HepG2 (cell line): ENCODE data around the gene SLC23A3. TPM values are rescaled to one million over a fixed set of nuclear protein-coding genes. Genes with fewer than 3 reads are reported as not detected.
A peak's percentile ranks its signal among the peaks of the same experiment; 100 is the strongest.

Experiments used
- AHDC1 ChIP-seq: sonication (generic); formaldehyde crosslinking; IDR thresholded peaks from 2 replicates; pipeline ENCODE4 v1.5.1; 2020; ENCODE audit warnings: mild to moderate bottlenecking, missing genetic modification reagents, borderline replicate concordance
- ATF2 ChIP-seq: sonication (generic); formaldehyde crosslinking; IDR thresholded peaks from 2 replicates; pipeline ENCODE4 v1.4.0; 2020; ENCODE audit warnings: missing genetic modification reagents
- FOSL2 ChIP-seq: sonication (generic); formaldehyde crosslinking; IDR thresholded peaks from 2 replicates; pipeline ENCODE4 v1.4.0; 2020; ENCODE audit warnings: missing genetic modification reagents
- FOXP1 ChIP-seq, 2 experiments: fragments of 450-650 bp in 1 of 2; IDR thresholded peaks; 2 replicates each; pipeline ENCODE4 v1.6.1; 2017 to 2018; ENCODE audit warnings: antibody characterized with exemption in 1 of 2
- MYNN ChIP-seq: sonication (generic); formaldehyde crosslinking; IDR thresholded peaks from 2 replicates; pipeline ENCODE4 v1.4.0; 2020; ENCODE audit warnings: mild to moderate bottlenecking, low read depth, missing genetic modification reagents
- PHF8 ChIP-seq: sonication (generic); formaldehyde crosslinking; IDR thresholded peaks from 2 replicates; pipeline ENCODE4 v1.5.0; 2020; ENCODE audit warnings: missing genetic modification reagents
- TIGD3 ChIP-seq: sonication (generic); formaldehyde crosslinking; IDR thresholded peaks from 2 replicates; pipeline ENCODE4 v1.5.1; 2020; ENCODE audit warnings: mild to moderate bottlenecking, missing genetic modification reagents, borderline replicate concordance
- U2AF1 ChIP-seq: fragments of 200-400 bp; formaldehyde crosslinking; optimal IDR thresholded peaks from 2 replicates; pipeline ENCODE3; 2017; ENCODE audit warnings: mild to moderate bottlenecking, low read depth, low read length
- ZBTB7B ChIP-seq: sonication (generic); formaldehyde crosslinking; IDR thresholded peaks from 2 replicates; pipeline ENCODE4 v1.4.0; 2020; ENCODE audit warnings: missing genetic modification reagents
- ZFP62 ChIP-seq: sonication (generic); formaldehyde crosslinking; IDR thresholded peaks from 2 replicates; pipeline ENCODE4 v1.4.0; 2020; ENCODE audit warnings: missing genetic modification reagents
- ZKSCAN5 ChIP-seq: sonication (generic); formaldehyde crosslinking; IDR thresholded peaks from 2 replicates; pipeline ENCODE4 v1.5.1; 2020; ENCODE audit warnings: mild to moderate bottlenecking, missing genetic modification reagents
- ZNF235 ChIP-seq: sonication (generic); formaldehyde crosslinking; IDR thresholded peaks from 2 replicates; pipeline ENCODE4 v1.8.1; 2023; ENCODE audit warnings: mild to moderate bottlenecking, missing genetic modification reagents, borderline replicate concordance
- ZSCAN31 ChIP-seq: sonication (generic); formaldehyde crosslinking; IDR thresholded peaks from 2 replicates; pipeline ENCODE4 v1.5.0; 2020; ENCODE audit warnings: low read depth, mild to moderate bottlenecking, missing genetic modification reagents
- polyA plus RNA-seq, 8 experiments: library from polyadenylated mRNA; depleted of rRNA in 3 of 8; stranded (reverse) in 7 of 8; unstranded in 1 of 8; fragments of >200 nt; fragmentation: Illumina TruSeq in 4 of 8; extraction: Trizol in 4 of 8; gene quantifications; 2 replicates each; pipeline versions ENCODE4 v1.2.1 to v1.2.3, GENCODE V29; 2011 to 2016; ENCODE audit warnings: low read depth in 4 of 8, missing spikeins in 1 of 8, mixed read lengths in 1 of 8; ENCODE audit not compliant: insufficient read depth in 1 of 8
- total RNA-seq, 5 experiments: library from RNA; depleted of rRNA; stranded (reverse); fragments of >200 nt; fragmentation: Illumina TruSeq; extraction: Trizol; gene quantifications; 2 replicates each; pipeline ENCODE4 v1.2.3, GENCODE V29; 2016; ENCODE audit warnings: low read depth in 1 of 5
- TF ChIP-seq, protein P1 (sequence below): sonication (generic); formaldehyde crosslinking; IDR thresholded peaks from 2 replicates; pipeline ENCODE4 v1.4.0; 2020; ENCODE audit warnings: mild to moderate bottlenecking, missing genetic modification reagents

Gene SLC23A3
- total and polyA plus RNA-seq, 2 of the 13 experiments (the other 11 are each of a cell fraction or from before 2014, with no cell fraction given), result 0.38 to 0.78 TPM

GRCh38 chr2:219218732-219219701, 49.2 kb upstream of the SLC23A3 start, which contains the start of gene ABCB6 (continued):
- TF ChIP-seq TIGD3 (CRISPR knock-in tag), result 0 out of 2 replicates have a peak, but pooled peaks have one; percentile 41
- peak; percentile 90 for TF ChIP-seq PHF8
- TF ChIP-seq FOSL2 (CRISPR knock-in tag), result peak; percentile 56; the same call in 1 of the 2 replicates
- no peak for TF ChIP-seq FOXP1 (IDR thresholded peaks at IDR 0.05)
- no peak for TF ChIP-seq FOXP1 (CRISPR knock-in tag; IDR thresholded peaks at IDR 0.05)
- peak; percentile 80; the same call in 1 of the 2 replicates for TF ChIP-seq ZBTB7B (CRISPR knock-in tag)
- TF ChIP-seq ATF2 (CRISPR knock-in tag), result no peak
- TF ChIP-seq ZFP62, result no peak
- TF ChIP-seq U2AF1, result peak; percentile 40
- TF ChIP-seq ZSCAN31, result peak; percentile 98
- peak; percentile 99 for TF ChIP-seq ZNF235 (CRISPR knock-in tag)
- TF ChIP-seq, protein P1, sequence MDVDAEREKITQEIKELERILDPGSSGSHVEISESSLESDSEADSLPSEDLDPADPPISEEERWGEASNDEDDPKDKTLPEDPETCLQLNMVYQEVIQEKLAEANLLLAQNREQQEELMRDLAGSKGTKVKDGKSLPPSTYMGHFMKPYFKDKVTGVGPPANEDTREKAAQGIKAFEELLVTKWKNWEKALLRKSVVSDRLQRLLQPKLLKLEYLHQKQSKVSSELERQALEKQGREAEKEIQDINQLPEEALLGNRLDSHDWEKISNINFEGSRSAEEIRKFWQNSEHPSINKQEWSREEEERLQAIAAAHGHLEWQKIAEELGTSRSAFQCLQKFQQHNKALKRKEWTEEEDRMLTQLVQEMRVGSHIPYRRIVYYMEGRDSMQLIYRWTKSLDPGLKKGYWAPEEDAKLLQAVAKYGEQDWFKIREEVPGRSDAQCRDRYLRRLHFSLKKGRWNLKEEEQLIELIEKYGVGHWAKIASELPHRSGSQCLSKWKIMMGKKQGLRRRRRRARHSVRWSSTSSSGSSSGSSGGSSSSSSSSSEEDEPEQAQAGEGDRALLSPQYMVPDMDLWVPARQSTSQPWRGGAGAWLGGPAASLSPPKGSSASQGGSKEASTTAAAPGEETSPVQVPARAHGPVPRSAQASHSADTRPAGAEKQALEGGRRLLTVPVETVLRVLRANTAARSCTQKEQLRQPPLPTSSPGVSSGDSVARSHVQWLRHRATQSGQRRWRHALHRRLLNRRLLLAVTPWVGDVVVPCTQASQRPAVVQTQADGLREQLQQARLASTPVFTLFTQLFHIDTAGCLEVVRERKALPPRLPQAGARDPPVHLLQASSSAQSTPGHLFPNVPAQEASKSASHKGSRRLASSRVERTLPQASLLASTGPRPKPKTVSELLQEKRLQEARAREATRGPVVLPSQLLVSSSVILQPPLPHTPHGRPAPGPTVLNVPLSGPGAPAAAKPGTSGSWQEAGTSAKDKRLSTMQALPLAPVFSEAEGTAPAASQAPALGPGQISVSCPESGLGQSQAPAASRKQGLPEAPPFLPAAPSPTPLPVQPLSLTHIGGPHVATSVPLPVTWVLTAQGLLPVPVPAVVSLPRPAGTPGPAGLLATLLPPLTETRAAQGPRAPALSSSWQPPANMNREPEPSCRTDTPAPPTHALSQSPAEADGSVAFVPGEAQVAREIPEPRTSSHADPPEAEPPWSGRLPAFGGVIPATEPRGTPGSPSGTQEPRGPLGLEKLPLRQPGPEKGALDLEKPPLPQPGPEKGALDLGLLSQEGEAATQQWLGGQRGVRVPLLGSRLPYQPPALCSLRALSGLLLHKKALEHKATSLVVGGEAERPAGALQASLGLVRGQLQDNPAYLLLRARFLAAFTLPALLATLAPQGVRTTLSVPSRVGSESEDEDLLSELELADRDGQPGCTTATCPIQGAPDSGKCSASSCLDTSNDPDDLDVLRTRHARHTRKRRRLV, result peak; percentile 97
- peak; percentile 49; the same call in 1 of the 2 replicates for TF ChIP-seq AHDC1
- no peak for TF ChIP-seq MYNN
- no peak for TF ChIP-seq ZKSCAN5
